Measurements from ENCODE around the gene SGCE. TPM values are rescaled to one million over a fixed set of nuclear protein-coding genes. Genes with fewer than 3 reads are reported as not detected.

Gene SGCE
- total and polyA plus RNA-seq, 9 of the 15 experiments (the other 6 are each of a cell fraction or from before 2014, with no cell fraction given) = 0.09 to 0.46 (median 0.28) TPM; not detected in 5

- TF ChIP-seq ARID4B (CRISPR knock-in tag; IDR thresholded peaks at IDR 0.05) = no peak
- TF ChIP-seq ZZZ3 (IDR thresholded peaks at IDR 0.05) = no peak
Measured at GRCh38 chr7:94567396-94567795, 88.5 kb downstream of the SGCE start (continued).

- no peak overlapping the region for H3K4me2 ChIP-seq (ENCODE audit: insufficient read depth, low read length)
- BruUV-seq (replicated peaks) = no TSS peak
- in situ Hi-C loops (cut with MboI) = no loop called here
- no peak for TF ChIP-seq FOXJ2 (tag; IDR thresholded peaks at IDR 0.05)
- TF ChIP-seq STAT5B (CRISPR knock-in tag; IDR thresholded peaks at IDR 0.05) = no peak
- no peak for TF ChIP-seq ELK3 (CRISPR knock-in tag; IDR thresholded peaks at IDR 0.05)
- TF ChIP-seq NCOR1 (IDR thresholded peaks at IDR 0.05) = no peak
- TF ChIP-seq CBX8 (IDR thresholded peaks at IDR 0.05; ENCODE audit: borderline replicate concordance, extremely low read depth, low read depth, low read length, poor library complexity, severe bottlenecking) = no peak
- no peak for TF ChIP-seq HLTF (IDR thresholded peaks at IDR 0.05)
- no peak for TF ChIP-seq TFAM (CRISPR knock-in tag; conservative IDR thresholded peaks at IDR 0.05)
- TF ChIP-seq GABPB1 (CRISPR knock-in tag; IDR thresholded peaks at IDR 0.05) = no peak
- no peak for TF ChIP-seq HMGXB4 (CRISPR knock-in tag; IDR thresholded peaks at IDR 0.05)
- TF ChIP-seq MLLT1 (IDR thresholded peaks at IDR 0.05) = no peak
Measured at GRCh38 chr7:94565247-94565894, 90.6 kb downstream of the SGCE start.

More at GRCh38 chr7:94565247-94565894, 90.6 kb downstream of the SGCE start:
- Histone ChIP-seq H3K27ac (ENCODE audit: extremely low read depth, low read depth, low read length) (no peak overlapping the region), H3K27me3 (ENCODE audit: control insufficient read depth in 2 of 2, insufficient read depth in 2 of 2, low read length in 2 of 2) (no peaks in the 10 kb centered on the region), H3K4me3 (no peak overlapping the region), H2AFZ (ENCODE audit: low read depth, low read length) (no peak overlapping the region), H3K9me3 (replicated peaks; ENCODE audit: control insufficient read depth, insufficient read depth, low read depth, low read length) (no peaks in the 10 kb centered on the region), H3K4me1 (replicated peaks in 1 of 2; ENCODE audit: control insufficient read depth in 2 of 2, insufficient read depth in 2 of 2, low read length in 2 of 2) (no peaks in the 10 kb centered on the region), H3K9me1 (ENCODE audit: control insufficient read depth, insufficient read depth, low read length) (no peaks in the 10 kb centered on the region), H4K20me1 (replicated peaks; ENCODE audit: control insufficient read depth, insufficient read depth, low read length) (no peaks in the 10 kb centered on the region), H3K79me2 (ENCODE audit: control insufficient read depth, insufficient read depth, low read length) (no peaks in the 10 kb centered on the region), H3K9ac (ENCODE audit: insufficient read depth in 1 of 2, low read depth in 2 of 2, low read length in 2 of 2) (no peak overlapping the region), H3K36me3 (ENCODE audit: control insufficient read depth, insufficient read depth, low read length) (no peaks in the 10 kb centered on the region)
- ChIA-PET POLR2A (no interaction called here), CTCF (ENCODE audit: low intra/inter-chr PET ratio) (no interaction called here)
- FAIRE-seq (no peak), ATAC-seq (no peak), DNase-seq (ENCODE audit: extremely low read depth in 1 of 4, low spot score in 3 of 4) (no peak)
- WGBS (ENCODE audit: insufficient coverage, low coverage, missing lambda C conversion rate) = 3% methylated on average over 4 of the region's 4 CpGs
- intact Hi-C loops (cut with micrococcal nuclease) = no loop called here
